ENCODE results near the gene LTBP3.
A peak's percentile ranks its signal among the peaks of the same experiment; 100 is the strongest.

Gene LTBP3

GRCh38 chr11:65489706-65490320 is 68.3 kb downstream of the LTBP3 start:
- Histone ChIP-seq H3K9me3 (ENCODE audit: control insufficient read depth, insufficient read depth, low read depth, low read length) (no peaks in the 10 kb centered on the region), H3K4me3 (ENCODE audit: low read depth, low read length) (no peak overlapping the region), H3K36me3 (ENCODE audit: control insufficient read depth in 2 of 2, insufficient read depth in 1 of 2, low read length in 2 of 2) (no peaks in the 10 kb centered on the region), H3K27ac (ENCODE audit: extremely low read depth, low read depth, low read length) (peak overlapping the region; percentile 72; the same call in 1 of the 2 replicates), H3K4me1 (ENCODE audit: control insufficient read depth, insufficient read depth, low read length) (peaks cover 37% of the 10 kb centered on the region)
- ChIA-PET POLR2A (interaction anchor here (0.9 to 28.2 kb wide), 4 partner anchors 12 to 67 kb away, joined by 6 to 1129 read pairs (median 168); partner anchors contain the start of genes MALAT1 and NEAT1), CTCF (interaction anchor here (0.5 to 1.7 kb wide), 4 partner anchors 9 to 328 kb away, joined by 3 to 5 read pairs (median 4); partner anchors contain the start of gene MALAT1)
- TF ChIP-seq ZBTB17 (tag by site-specific recombination; IDR thresholded peaks at IDR 0.05) (0 out of 2 replicates have a peak, but pooled peaks have one; percentile 26), ZNF701 (tag by site-specific recombination; IDR thresholded peaks at IDR 0.05) (no peak)

DNA sequence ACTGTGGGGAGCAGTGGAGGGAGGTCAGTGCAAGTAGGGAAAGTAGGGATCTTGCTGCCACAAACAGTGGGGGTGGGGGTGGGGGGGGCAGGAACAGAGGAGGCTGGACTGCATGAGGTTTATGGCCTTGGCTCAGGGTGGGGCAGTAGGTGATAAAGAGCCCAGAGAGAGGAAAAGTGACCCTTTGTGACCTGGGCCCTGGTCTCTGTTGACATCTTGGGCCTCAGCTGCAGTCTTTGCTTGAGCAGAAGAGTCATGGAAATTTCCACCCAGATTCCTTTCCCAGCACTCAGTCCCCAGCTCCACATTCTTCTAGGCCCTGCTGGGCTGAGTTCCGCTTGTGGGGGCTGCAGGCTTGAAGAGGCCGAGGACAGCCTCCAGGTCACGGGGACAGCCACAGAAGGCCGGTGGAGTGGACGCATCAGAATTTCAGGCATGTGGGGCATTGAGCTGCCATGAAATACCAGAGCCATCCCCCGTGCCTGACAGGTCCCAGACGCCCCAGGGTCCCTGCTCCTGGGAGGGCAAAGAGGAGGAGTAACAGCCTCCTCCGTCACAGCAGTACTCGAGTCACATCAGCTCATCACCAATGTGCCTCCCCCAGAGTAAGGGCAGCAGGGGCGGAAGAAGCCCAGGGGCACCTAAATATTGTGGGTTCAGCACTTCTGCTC is 69.0 kb downstream of the LTBP3 start:
- peaks cover 37% of the 10 kb centered on the region for H3K4me1 ChIP-seq (ENCODE audit: control insufficient read depth, insufficient read depth, low read length)
- POLR2A ChIA-PET, result interaction anchor here (0.9 to 28.2 kb wide), 5 partner anchors 12 to 67 kb away, joined by 3 to 1129 read pairs (median 63); partner anchors contain the start of genes MALAT1 and NEAT1

More for the DNA sequence above, 69.0 kb downstream of the LTBP3 start:
- TF ChIP-seq GLIS1 (tag by site-specific recombination; IDR thresholded peaks at IDR 0.05), result peak; percentile 19; the same call in 1 of the 2 replicates
- TF ChIP-seq ZNF544 (tag by site-specific recombination; IDR thresholded peaks at IDR 0.05), result no peak
- 0 out of 2 replicates have a peak, but pooled peaks have one; percentile 38 for TF ChIP-seq ZFHX2 (tag by site-specific recombination; conservative IDR thresholded peaks at IDR 0.05)
- TF ChIP-seq ZNF174 (tag by site-specific recombination; IDR thresholded peaks at IDR 0.05), result no peak
- no peak for TF ChIP-seq ZNF148 (tag by site-specific recombination; IDR thresholded peaks at IDR 0.05; ENCODE audit: borderline replicate concordance)
- TF ChIP-seq, protein P1, sequence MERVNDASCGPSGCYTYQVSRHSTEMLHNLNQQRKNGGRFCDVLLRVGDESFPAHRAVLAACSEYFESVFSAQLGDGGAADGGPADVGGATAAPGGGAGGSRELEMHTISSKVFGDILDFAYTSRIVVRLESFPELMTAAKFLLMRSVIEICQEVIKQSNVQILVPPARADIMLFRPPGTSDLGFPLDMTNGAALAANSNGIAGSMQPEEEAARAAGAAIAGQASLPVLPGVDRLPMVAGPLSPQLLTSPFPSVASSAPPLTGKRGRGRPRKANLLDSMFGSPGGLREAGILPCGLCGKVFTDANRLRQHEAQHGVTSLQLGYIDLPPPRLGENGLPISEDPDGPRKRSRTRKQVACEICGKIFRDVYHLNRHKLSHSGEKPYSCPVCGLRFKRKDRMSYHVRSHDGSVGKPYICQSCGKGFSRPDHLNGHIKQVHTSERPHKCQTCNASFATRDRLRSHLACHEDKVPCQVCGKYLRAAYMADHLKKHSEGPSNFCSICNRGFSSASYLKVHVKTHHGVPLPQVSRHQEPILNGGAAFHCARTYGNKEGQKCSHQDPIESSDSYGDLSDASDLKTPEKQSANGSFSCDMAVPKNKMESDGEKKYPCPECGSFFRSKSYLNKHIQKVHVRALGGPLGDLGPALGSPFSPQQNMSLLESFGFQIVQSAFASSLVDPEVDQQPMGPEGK (tag by site-specific recombination; IDR thresholded peaks at IDR 0.05), result peak; percentile 50; the same call in 1 of the 2 replicates
- 0 out of 2 replicates have a peak, but pooled peaks have one; percentile 8 for TF ChIP-seq ZNF341 (tag by site-specific recombination; IDR thresholded peaks at IDR 0.05; ENCODE audit: low read depth)
- peak; percentile 43 for TF ChIP-seq PRDM1 (tag by site-specific recombination; IDR thresholded peaks at IDR 0.05)
- H3K4me3 ChIP-seq (ENCODE audit: low read depth, low read length), result no peak overlapping the region
- CTCF ChIA-PET, result interaction anchor here (0.7 to 4.3 kb wide), 6 partner anchors 8 to 133 kb away, joined by 3 to 17 read pairs (median 5); partner anchors contain the start of gene MALAT1
- H3K9me3 ChIP-seq (ENCODE audit: control insufficient read depth, insufficient read depth, low read depth, low read length), result no peaks in the 10 kb centered on the region
- no peaks in the 10 kb centered on the region for H3K36me3 ChIP-seq (ENCODE audit: control insufficient read depth in 2 of 2, insufficient read depth in 1 of 2, low read length in 2 of 2)
- peak overlapping the region; percentile 72; the same call in 1 of the 2 replicates for H3K27ac ChIP-seq (ENCODE audit: extremely low read depth, low read depth, low read length)

Data from HEK293 (cell line).